Measurements from ENCODE around the gene FAM83E. TPM values are rescaled to one million over a fixed set of nuclear protein-coding genes. Genes with fewer than 3 reads are reported as not detected.

The FAM83E gene
- total and polyA plus RNA-seq, 2 of the 8 experiments (the other 6 are each of a cell fraction or from before 2014, with no cell fraction given) = 1.8 to 5.3 TPM

DNA sequence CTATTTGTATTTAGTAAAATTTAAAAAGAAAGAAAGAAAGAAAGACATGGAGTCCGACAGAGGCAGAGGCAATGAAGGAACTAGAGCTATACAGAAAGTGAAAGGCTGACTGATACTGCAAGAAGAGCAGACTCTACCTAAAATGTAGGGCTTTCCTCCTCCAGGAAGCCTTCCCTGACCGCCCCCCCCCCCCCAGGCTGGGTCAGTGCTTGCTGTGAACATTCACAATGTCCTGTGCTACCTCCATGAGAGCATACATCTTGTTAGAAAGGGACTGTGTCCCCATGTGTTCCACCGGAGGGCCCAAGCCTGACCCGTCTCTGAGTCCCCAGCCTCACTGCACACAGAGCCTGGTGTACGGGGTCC, 36.8 kb upstream of the FAM83E start:
- Histone ChIP-seq H3K4me3 (ENCODE audit: extremely low read depth in 1 of 4, insufficient read depth in 2 of 4, low read depth in 3 of 4, low read length in 4 of 4) (no peak overlapping the region), H3K36me3 (ENCODE audit: control insufficient read depth in 2 of 4, insufficient read depth in 4 of 4, low read length in 3 of 4) (no peaks in the 10 kb centered on the region), H3K4ac (replicated peaks; ENCODE audit: insufficient read length, low read depth, low read length) (no peak overlapping the region), H2AFZ (ENCODE audit: low read length) (peak overlapping the region; percentile 21; the same call in 1 of the 2 replicates), H3K23me2 (ENCODE audit: low read depth, low read length) (no peaks in the 10 kb centered on the region), H2BK20ac (ENCODE audit: low read length) (0 out of 2 replicates have a peak overlapping the region, but pooled peaks have one; percentile 72), H3K56ac (replicated peaks; ENCODE audit: insufficient read length, low read depth, low read length) (no peak overlapping the region), H3K14ac (ENCODE audit: insufficient read length) (no peak overlapping the region), H4K91ac (replicated peaks; ENCODE audit: insufficient read length, low read length) (no peak overlapping the region), H3K79me2 (ENCODE audit: control insufficient read depth in 1 of 2, insufficient read depth in 2 of 2, low read length in 2 of 2) (no peaks in the 10 kb centered on the region), H3K4me1 (replicated peaks in 1 of 4; ENCODE audit: control insufficient read depth in 3 of 4, insufficient read depth in 4 of 4, low read length in 3 of 4) (peaks cover 0 to 2% (median 0%) of the 10 kb centered on the region in 4 experiments; a peak in 2 of 7 replicates), H3K9me3 (ENCODE audit: insufficient read depth in 2 of 2, low read depth in 1 of 2, low read length in 1 of 2) (0 out of 4 replicates have a peak, but pooled peaks cover 0 to 3% of the 10 kb centered on the region in 2 experiments), H3K23ac (ENCODE audit: insufficient read length) (no peak overlapping the region), H3K79me1 (ENCODE audit: low read depth, low read length) (no peaks in the 10 kb centered on the region), H3K27ac (ENCODE audit: low read depth, low read length) (no peak overlapping the region), H3K27me3 (replicated peaks in 1 of 4; ENCODE audit: control insufficient read depth in 3 of 4, extremely low read depth in 1 of 4, insufficient read depth in 3 of 4, low read length in 3 of 4) (no peaks in the 10 kb centered on the region), H2BK120ac (replicated peaks; ENCODE audit: low read depth, low read length) (no peak overlapping the region), H3K18ac (ENCODE audit: extremely low read depth, low read length) (no peak overlapping the region), H2AK5ac (ENCODE audit: low read depth, low read length) (no peak overlapping the region), H4K5ac (ENCODE audit: insufficient read length, low read depth, low read length) (no peak overlapping the region), H3K9ac (replicated peaks in 1 of 4; ENCODE audit: extremely low read depth in 1 of 4, low read depth in 3 of 4, low read length in 3 of 4) (no peak overlapping the region), H2BK5ac (ENCODE audit: low read depth, low read length) (no peak overlapping the region), H2BK12ac (ENCODE audit: low read depth, low read length) (peak overlapping the region; percentile 60; the same call in 1 of the 2 replicates), H4K8ac (ENCODE audit: extremely low read depth, insufficient read depth, low read length) (peak overlapping the region; percentile 57; the same call in 1 of the 2 replicates), H3K4me2 (ENCODE audit: insufficient read depth in 1 of 2, low read depth in 2 of 2, low read length in 2 of 2) (no peak overlapping the region), H4K20me1 (replicated peaks in 1 of 2; ENCODE audit: control insufficient read depth in 1 of 2, insufficient read depth in 2 of 2, low read length in 2 of 2) (no peaks in the 10 kb centered on the region), H2BK15ac (ENCODE audit: low read length) (peak overlapping the region; percentile 95)
- POLR2A ChIA-PET (ENCODE audit: partially characterized antibody) = interaction anchor here (0.7 kb wide), 2 partner anchors 267 to 836 kb away, joined by 3 read pairs; no protein-coding TSS in a partner anchor
- CTCF ChIA-PET (ENCODE audit: partially characterized antibody) = interaction anchor here (1.2 to 1.6 kb wide), 2 partner anchors 22 to 118 kb away, joined by 3 to 5 read pairs; partner anchors contain the start of gene NTN5
- WGBS, 2 experiments (ENCODE audit: extremely low coverage in 1 of 2, insufficient coverage in 1 of 2, insufficient read length in 1 of 2, insufficient replicate concordance in 2 of 2, low coverage in 1 of 2, low lambda C conversion rate in 2 of 2, missing lambda C conversion rate in 1 of 2) = 90% methylated on average over 5 of the region's 5 CpGs; no CpG with 5 or more reads in 1 of the 2 experiments
- TF ChIP-seq BACH1 (IDR thresholded peaks at IDR 0.05; ENCODE audit: low read length) (no peak), KDM5A (IDR thresholded peaks at IDR 0.05; ENCODE audit: low read length) (no peak), KDM1A (IDR thresholded peaks at IDR 0.05; ENCODE audit: borderline replicate concordance, low read length) (no peak), MAFK (IDR thresholded peaks at IDR 0.05; ENCODE audit: low read depth, low read length) (no peak), RNF2 (IDR thresholded peaks at IDR 0.05; ENCODE audit: borderline replicate concordance, low read depth, low read length, missing control alignments, poor library complexity, severe bottlenecking) (no peak)
- DNase-seq (ENCODE audit: low read depth in 1 of 2, low spot score in 2 of 2) = no peak
- FAIRE-seq = no peak
